ENCODE data around the gene C2CD2.
"Not testable (repeated sequence)": the region's sequence is repeated elsewhere in the genome, so short reads cannot be mapped to it uniquely, and the experiment has no call there.

Gene C2CD2

GRCh38 chr21:41973861-41974751 is 20.3 kb upstream of the C2CD2 start:
- no peak for DNase-seq

DNA sequence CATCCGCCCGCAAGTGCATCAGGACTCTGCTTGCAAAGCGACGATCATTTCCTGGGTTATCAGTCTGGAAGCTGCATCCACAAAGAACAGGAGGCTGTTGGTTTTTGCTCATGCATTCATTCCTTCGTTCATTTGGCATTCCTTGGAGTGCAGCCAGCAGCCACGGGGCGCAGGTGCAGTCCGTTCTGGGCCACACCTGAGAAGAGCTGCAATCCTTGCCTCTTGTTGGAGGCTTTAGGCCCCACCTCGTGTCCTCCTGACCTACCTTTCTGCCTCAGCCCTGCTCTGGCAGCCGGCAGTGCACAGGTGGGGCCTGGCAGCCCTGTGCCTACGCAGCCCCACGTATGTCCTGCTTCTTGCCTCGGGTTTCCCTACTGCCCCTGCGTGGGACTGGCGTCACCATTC is 19.6 kb upstream of the C2CD2 start:
- no peak for DNase-seq

- DNase-seq, result no peak
These were observed 18.8 kb upstream of the C2CD2 start for GRCh38 chr21:41972511-41973205.

DNA sequence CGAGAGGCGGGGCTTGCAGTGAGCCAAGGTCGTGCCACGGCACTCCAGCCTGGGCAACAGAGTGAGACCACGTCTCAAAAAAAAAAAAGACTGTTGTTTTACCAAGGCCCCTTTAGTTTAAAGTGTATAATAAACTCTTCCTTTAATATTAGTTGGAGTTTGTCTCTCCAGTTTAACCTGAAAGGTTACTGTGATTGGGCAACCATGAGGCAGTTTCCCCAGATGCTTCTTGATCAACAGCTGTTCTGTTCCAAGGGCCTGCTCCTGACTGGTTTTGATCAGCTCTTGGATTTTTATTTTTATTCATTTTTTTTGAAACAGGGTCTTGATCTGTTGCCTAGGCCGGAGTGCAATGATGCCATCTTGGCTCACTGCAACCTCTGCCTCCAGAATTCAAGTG is 18.1 kb upstream of the C2CD2 start:
- no peak for DNase-seq

GRCh38 chr21:41970751-41971653 is 17.2 kb upstream of the C2CD2 start:
- no peak for DNase-seq

GRCh38 chr21:41970106-41970391 is 16.2 kb upstream of the C2CD2 start:
- no peak for DNase-seq

DNA sequence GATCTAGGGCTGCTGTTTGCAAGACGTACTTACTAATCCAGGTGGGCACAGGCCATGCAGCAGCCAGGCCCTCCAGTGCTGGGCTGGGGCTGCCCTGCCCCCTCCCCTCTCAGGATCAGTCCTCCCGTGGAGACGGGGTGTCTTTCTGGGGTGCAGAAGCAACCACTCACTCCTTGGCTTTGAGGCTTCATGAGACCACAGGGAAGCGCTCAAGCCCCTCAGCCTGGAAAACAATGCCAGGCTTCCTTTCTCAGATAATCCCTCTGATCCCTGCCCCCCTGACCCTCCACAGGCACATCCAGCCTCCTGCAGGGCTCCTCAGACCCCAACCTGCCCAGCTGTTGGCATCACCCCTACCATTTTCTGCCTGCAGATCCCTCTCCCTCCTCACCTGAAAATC is 13.9 kb upstream of the C2CD2 start:
- no peak for DNase-seq

DNA sequence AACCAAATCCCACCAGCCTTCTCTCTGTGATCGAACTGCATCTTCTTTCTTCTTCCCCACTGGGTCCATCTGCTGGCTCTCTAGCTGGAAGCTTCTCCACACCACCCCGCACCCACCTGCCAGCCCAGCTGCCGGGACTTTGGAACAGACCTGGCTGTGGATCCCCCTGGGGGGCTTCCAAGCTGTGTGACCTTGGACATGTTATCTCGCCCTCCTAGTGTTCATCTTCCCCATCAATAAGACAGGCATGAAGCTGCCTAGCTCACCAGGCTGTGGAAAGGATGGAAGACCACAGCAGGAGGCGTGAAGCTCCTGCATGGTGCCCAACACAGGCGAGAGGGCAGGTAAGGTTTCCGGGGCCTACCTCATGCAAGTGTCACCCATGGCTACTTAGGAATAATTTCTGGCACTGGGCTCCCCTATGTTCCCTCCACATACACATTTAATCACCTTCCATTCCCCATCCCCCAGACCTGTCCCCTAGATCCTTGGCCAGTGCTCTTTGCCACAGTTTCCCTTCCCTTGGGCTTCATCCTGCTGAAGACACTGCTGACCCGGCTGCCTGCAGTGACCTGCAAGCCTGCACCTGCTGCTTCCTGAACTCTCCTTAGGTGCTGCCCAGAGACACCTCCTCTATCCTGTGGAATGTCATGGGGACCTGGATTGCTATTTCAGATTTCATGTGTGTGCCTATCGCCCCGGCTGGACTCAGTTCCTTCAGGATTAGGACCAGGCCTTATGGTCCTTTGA is 13.2 kb upstream of the C2CD2 start:
- DNase-seq, result no peak

GRCh38 chr21:41966041-41966833 is 12.4 kb upstream of the C2CD2 start:
- DNase-seq, result no peak

GRCh38 chr21:41965461-41966013 is 11.7 kb upstream of the C2CD2 start:
- no peak for DNase-seq

GRCh38 chr21:41965045-41965444 is 11.2 kb upstream of the C2CD2 start:
- DNase-seq, result no peak

GRCh38 chr21:41964171-41964570 is 10.4 kb upstream of the C2CD2 start:
- DNase-seq, result no peak

- DNase-seq, result no peak
These were observed 8.7 kb upstream of the C2CD2 start for GRCh38 chr21:41962425-41962966.

DNA sequence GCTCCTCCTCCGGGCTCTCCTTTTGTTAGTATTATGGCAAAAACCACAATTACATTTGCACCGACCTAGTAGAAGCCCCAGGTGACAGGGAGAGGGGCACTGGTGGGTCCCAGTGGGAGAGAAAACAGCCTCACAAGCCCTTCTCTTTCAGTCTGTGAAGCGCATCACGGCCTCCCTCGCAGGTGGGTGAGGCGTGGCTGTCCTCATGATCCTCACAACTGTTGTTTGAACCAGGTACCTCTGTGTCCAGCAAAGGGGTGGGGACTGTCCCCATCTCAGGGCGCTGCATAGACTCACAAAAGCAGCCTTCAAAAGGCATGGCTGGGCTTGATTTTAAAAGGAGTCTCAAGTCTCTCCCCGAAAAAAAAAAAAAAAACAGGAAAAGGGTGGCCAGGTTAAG is 7.9 kb upstream of the C2CD2 start:
- DNase-seq, result no peak

DNA sequence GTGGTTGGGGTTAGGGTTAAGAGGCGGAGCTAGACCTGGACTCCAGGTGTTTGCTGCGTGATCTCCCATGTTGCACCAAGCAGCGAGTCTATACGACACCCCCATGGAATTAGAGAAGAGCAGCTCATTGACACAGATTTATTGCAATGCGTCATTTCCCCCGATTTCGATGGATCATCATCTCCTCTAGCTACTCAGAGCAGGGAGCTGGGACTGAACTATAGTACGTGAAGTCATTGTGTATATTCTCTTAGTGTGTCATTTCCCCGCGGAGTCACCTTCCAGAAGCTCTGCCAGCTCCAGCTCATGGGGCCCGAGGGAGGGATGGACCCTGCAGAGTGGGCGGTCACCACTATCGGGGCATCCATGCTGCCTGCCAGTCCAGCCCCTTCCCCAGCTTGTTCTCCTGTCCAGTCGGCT is 7.5 kb upstream of the C2CD2 start:
- no peak for DNase-seq

DNA sequence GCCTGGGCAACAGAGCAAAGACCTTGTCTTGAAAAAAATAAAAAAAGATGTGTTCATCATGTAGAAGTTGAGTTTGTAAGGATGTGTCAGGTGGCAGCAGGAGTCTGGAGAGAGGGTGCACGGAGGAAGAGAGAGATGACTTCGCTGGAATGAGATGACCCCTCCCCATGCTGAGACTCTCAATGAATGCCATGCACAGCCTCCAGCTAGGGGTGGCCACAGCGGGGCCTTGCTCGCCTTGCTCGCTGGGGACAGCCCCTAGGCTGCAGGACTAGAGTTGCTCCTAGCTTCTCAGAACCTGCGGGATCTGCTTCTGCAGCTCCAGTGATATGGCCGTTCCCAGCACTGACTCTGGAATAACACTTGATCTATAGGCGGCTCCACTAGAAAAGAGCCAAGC is 6.6 kb upstream of the C2CD2 start:
- no peak for DNase-seq

DNA sequence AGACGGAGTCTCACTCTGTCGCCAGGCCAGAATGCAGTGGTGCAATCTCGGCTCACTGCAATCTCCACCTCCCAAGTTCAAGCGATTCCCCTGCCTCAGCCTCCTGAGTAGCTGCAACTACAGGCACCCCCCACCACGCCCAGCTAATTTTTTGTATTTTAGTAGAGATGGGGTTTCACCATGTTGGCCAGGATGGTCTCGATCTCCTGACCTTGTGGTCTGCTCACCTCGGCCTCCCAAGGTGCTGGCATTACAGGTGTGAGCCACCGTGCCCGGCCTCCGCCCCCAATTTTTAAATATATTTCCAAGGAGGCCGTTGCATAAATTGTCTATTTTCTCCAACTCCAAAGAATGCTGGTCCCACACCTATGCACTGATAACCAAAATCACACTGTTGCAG is 5.9 kb upstream of the C2CD2 start:
- not testable (repeated sequence) for DNase-seq

DNA sequence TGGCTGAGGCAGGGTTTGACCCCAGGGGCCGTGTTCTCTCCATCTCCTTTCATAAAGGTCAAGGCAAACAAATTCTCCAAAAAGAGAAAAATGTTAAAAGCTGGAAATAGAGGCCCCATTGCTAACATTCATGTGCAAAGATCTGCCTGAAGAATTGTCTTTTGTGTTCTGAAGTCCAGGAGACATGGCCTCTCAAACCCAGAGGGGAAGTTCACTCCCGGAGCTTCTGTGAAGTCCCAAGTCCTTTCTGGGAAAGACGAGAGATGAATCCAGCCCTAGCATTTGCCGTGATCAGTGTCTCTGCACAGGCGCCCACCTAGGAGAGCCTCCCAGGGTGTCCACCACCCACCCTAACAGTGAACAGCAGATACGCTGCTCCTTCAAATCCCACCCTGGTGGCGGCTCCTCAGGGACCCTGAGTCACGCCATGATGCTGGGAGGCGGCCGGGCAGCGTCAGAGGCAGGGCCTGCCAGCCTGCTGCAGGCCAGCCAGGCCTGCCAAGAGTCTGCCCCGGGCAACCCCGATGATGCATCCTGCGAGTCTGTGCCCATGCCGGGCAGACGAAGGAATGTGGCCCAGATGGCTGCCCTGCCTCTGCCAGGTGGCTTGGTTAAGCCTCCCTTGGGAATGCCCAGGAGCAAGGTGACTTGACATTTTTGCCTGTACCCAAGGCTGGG is 5.2 kb upstream of the C2CD2 start:
- no peak for DNase-seq

DNA sequence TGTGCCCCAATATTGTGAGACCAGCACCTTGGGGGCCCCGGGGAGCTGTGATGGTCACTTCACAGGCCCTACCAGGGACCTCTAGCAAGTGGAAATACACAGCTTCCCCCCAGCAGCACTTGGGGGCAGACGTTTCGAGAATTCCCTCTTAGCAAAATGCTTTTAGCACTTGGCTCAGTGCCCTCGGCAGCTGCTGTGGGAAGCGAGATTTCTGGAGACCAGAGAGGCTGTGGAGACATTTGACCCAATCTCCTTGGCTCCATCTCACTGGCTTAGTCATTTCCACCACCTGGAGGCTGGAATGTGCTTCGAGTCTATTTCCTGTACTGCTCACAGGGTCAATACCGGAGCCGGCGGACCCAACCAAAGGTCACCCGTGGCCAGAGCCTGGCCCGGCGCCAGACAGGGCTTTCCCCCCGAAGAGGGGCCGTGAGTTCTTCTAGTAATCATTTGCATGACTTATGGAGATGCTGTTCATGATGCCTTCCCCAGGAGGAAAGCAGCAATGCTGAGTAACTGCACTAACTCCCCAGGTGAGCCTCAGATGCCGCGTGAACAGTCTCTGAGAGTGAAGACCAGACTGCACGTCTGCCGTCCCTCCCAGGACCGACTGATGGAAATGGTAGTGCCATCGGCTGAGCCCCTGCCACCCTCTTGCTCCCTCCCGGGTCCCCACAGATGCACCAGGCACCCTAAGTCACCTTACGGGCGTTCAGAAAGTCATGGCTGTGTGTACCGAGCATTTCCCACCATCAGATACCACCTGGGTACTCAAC is 4.4 kb upstream of the C2CD2 start:
- no peak for DNase-seq

All from CD4-positive, alpha-beta T cell treated with Interleukin-4 for 4 hours (primary cell).